HG02642 (cell line): ENCODE results near the gene EML1.

ENCODE experiments used
- ATAC-seq: cut with Tn5 transposase; IDR thresholded peaks from one replicate; pipeline ENCODE4 v1.9.1; 2021; ENCODE audit warnings: mild to moderate bottlenecking; ENCODE audit not compliant: unreplicated experiment, poor library complexity

Gene EML1

GRCh38 chr14:99855271-99855670, 62.1 kb downstream of the EML1 start:
- no peak for ATAC-seq

GRCh38 chr14:99857551-99857950, 64.3 kb downstream of the EML1 start:
- ATAC-seq = no peak

DNA sequence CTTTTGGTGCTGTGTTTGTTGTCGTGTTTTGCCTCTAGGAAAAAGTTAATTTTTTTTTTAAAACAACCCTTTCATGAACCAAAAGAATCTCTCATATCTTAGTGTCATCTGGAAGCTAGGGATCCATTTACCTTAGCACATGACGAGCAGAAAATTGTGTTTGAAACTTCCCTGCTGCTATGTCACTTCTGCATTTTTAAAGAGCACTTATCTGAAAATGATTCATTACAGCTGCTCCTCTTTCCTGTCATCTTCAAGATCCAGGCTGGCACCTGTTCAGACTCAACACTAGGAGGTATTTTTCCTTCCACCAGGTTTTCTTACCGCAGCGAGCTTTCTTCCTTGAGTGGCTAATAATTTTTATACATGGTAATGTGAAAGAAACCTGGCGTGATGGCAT, 67.0 kb downstream of the EML1 start:
- no peak for ATAC-seq

GRCh38 chr14:99862136-99862535, 68.9 kb downstream of the EML1 start:
- no peak for ATAC-seq

- no peak for ATAC-seq
Observed at GRCh38 chr14:99863059-99863458, 69.8 kb downstream of the EML1 start.

DNA sequence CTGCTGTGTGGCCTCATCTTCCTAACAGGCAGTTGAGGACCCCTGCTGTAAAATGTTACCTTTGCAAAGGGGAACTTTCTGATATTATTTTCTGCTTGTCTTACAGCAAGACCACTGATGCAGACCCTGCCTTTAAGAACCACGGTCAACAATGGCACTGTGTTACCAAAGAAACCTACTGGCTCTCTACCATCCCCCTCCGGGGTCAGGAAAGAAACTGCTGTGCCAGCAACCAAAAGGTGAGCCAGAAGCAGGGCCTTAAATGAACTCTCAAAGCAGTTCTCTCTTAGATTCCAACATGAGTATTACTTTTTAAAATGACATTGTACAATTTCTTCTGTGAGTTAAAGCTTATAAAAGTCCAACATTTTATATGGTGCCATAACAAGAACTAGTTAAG, 72.2 kb downstream of the EML1 start:
- no peak for ATAC-seq

- no peak for ATAC-seq
Observed at GRCh38 chr14:99870617-99871016, 77.4 kb downstream of the EML1 start.

DNA sequence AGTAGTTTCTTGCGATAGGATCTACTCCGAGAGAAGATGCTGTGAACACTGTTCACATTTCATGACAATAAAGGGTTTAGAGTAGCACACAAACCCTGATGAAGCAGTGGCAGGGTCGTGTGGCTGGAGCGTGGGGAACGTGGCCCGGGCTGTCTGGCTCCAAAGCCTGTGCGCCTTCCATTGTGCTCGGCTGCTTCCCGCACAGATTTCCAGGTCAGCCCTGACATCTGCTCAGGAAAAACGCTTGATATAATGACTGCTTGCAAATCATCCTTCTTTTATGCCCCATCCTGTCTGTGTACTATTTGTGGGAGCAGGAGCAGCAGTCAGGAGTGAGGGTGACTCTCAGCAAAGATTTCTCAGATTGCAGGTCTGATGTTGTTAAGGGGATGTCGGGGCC, 78.6 kb downstream of the EML1 start:
- ATAC-seq = no peak

- no peak for ATAC-seq
Observed at GRCh38 chr14:99872786-99873440, 79.7 kb downstream of the EML1 start.

DNA sequence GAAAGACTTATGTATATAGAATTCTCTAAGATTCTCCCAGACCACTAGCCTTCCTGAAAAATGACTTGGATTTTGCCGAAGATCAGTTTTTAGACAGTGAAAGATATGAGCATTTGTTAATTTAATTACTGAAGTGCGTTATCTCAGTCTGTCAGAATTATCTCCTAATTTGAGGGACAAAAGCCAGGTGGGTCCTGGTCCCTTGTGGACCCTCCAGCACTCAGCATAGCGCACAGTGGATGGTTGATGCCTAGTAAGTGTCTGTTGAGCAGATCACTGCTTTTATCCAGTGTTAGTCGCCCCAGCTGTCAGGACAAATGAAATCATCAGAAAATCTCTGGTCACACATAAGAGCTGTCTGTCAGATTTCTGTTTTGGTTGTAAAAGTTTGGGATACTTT, 80.4 kb downstream of the EML1 start:
- ATAC-seq = no peak

GRCh38 chr14:99874306-99874705, 81.1 kb downstream of the EML1 start:
- ATAC-seq = no peak

GRCh38 chr14:99875421-99875820, 82.2 kb downstream of the EML1 start:
- no peak for ATAC-seq

DNA sequence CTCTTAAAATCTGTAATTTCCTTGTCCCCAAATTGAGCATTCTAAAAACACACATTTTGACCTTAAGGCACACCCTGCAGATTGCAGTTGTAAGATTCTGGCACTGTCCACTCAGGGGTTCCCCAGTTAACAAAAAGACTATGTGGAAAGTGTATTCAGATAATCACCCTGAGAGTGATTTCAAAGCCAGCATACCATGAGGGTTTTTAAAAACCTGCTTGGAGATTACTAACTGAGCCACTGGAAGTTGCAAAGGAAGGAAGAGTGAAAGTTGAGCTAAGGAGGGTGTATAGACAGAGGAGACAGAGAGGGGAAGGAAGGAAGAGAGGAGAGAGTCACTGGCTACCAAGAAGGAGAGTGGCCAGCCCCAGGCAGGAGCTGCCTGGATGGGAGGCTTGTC, 82.6 kb downstream of the EML1 start:
- no peak for ATAC-seq

GRCh38 chr14:99876406-99876805, 83.2 kb downstream of the EML1 start:
- ATAC-seq = no peak

DNA sequence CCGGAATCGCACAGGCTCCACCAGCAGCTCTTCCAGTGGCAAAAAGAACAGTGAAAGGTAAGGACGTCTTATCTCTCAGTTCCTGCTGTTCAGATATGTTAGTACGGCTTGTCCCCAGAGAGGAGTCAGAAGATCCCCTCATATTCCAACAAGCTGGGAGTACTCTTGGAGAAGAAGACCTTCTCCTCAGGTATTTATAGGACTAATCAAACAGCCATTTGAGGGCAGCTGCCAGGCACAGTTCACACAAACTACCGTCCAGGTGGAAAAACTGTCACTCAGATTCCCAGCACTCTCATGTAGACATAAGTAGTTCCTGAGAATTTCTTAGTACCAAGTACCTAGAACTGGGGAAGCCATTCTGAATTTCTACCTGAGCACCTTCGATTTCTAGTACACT, 85.3 kb downstream of the EML1 start:
- no peak for ATAC-seq

DNA sequence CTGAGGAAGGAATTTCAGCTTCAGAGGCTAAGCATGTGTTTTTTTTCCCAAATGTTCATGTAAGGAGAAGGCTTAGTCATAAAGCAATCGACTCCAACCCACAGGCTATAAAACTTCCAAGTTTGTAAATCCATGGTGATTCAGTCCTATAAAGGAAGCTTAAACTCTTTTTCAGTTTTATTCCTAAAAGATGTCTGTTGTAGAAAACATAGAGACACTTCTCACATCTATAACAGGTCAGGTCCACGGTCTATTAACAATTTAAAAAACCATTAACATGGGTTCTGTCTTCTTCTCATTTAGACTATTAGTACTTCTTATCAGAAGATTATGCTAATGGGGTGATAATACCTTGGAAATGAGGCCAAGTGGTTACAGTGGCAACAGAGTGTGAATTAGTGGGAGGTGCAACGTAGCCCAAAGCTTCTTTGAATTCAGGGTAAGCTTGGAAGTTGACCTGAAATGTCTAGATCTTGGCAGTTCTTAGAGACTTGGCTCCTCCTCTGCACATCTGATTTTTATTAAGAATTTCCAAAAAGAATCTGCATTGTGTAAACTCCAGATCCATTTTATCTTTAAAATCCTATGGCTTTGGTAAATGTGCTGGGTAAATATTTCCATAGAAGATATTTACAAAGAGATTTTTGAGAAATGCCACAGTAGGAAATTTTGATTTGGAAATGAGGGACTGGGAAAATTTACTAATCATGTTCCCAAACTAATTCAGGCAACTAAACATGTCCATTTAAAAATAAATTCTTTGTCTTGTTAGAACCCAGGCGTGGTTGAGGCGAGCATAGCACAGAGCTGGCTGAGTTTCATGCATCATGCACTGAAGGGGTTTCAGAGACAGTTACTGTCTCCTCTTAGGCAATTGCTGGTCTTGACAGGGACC, 86.4 kb downstream of the EML1 start:
- ATAC-seq = no peak

DNA sequence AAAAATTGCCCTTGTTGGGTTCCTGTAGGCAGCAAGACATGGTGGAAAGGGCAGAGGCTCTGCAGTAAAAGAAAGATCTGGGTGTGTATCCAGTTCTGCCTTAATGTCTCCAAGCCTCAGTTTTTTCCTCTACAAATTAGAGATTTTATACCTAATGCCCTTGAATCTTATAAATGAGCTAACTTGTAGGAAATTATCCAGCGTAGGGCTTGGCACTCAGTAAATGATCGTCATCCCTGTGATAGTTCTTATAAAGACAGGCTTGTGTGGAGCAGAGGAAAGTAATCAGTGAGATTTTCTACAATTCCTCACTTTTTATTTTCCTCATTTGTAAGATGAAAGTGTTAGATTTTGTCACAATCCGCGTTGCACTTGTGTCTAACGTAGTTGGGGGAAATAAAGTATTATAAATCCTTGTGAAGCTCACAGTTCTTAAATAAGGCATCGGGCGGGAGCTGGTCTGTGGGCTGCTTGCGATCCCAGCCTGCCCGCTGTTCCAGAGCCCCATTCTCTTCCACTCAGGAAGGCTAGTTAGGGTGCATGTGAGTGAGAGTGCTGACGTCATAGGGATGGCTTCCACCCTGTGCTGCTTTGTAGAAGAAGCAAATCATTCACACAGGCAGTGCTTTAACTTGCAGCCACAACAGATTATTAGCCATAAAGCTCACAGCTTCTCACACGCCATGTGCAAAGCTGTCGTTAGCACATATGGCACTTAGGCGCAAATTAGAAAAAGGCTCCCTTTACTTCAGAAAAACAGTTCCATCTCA, 87.6 kb downstream of the EML1 start:
- no peak for ATAC-seq

DNA sequence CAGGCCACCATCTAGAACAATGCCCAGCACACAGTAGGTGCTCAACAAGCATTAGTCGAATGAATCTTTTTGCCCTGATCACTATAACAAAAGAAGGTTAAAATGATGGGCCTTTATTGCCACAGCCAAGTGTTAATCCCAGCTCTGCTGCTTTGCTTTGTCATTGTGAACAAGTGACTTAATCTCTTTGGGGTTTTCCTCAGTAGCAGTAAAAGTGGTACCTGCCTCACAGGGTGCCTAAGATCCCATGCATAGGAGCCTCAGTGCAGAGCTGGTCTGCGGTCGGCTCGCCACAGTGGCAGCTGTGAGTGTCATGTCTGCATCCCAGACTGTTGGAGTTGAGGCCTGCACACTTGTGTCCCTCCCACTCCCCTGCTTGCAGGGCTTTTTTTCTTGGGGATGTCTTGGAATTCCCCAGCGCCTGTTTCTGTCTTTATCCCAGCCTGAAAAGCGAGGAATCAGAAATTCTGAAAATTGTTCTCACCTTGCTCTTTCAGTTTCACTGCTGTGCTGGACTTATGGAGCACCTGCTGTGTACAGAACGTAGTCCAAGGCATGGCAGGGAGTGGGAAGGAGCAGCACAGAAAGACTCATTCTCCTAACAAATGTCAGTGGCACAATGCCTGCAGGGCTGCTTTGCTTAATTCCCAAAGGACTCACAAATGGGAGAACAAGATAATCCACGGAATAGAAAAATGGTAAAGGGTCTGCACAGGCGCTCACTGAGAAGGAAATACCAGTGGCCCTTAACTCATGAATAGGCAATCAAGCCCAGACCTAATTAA, 90.8 kb downstream of the EML1 start:
- no peak for ATAC-seq

DNA sequence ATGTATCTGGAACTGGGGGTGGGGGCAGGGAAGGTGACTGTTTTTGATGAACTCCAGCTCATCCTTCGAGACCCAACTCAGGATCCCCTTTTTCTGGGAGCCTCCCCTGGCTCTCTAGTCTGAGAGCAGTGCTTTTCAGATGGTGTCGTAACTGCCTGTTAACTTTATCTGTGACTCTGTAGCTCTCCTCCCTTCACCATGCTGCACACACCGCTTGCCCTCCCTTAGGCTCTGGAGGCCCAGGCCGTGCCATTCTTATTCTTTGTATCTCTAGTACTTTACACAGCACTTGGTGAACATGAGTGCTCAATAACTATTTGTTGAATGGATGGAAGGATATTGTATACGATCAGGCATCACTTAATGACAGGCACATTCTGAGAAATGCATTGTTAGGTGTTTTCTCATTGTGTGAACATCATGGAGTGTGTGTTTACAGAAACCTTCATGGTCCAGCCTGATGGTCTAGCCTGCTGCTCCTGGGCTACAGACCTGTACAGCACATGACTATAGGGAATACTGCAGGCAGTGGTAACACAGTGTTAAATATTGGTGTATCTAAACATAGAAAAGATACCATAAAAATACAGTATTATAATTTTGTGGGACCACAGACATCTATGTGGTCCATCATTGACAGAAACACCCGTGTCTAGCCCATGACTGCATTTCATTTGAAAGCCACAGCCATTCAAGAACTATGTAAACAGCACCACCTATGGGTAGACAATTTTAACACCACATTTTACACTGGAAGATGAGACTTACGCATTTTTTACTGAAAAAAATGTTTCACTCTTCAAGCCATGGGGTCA, 91.8 kb downstream of the EML1 start:
- no peak for ATAC-seq

DNA sequence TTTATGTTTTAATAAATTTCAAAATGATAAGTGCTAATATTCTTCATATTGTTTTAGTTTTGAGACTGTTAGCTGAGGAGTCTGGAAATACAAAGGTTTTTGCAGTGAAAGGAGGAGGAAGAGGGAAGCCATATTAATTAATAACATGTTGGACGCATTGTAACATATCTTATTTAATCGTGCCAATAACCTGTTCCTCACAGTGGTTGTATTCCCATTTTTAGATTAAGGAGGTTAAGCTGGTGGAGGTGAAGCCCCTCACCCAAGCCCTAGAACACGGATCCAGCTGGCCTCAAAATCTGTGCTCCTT, 92.4 kb downstream of the EML1 start:
- ATAC-seq = no peak
